ENCODE results near the gene NFIB. TPM values are rescaled to one million over a fixed set of nuclear protein-coding genes. Genes with fewer than 3 reads are reported as not detected.

Gene NFIB
- total and polyA plus RNA-seq, 2 donors (not counting 3 experiments of a cell fraction or from before 2014, with no cell fraction given), result 26.4 to 174 TPM

DNA sequence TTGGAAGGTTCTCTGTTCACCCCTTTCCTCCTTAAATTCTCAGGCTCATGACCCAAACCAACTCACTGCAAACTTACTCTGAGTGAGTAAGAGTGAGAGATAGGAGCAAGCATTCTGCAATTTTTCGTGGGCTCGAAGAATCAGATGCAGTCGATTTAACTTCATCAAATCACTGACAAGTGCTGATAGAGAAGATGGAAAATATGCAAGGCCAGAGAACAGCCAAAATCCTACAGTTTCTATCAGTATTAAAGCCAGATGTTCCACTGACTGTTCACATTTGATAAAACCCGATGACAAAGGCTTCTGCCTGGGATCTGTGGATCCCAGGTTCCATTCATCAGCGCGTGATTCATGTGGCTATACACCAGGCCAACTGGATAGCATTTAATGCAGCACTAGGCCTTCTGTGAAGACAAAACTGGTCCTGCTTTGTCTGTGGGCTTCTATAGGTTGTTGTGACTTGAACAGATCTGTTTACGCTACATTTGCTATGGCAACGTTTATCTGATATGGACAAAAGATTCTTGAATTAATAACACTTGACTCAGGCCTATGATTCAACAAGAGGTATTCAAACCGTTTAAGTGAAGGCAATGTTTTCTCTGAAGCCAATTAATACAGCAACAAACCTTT, 251.2 kb downstream of the NFIB start:
- H3K79me2 ChIP-seq (ENCODE audit: control insufficient read depth, insufficient read depth, low read length), result no peaks in the 10 kb centered on the region
- no peaks in the 10 kb centered on the region for H3K27me3 ChIP-seq (ENCODE audit: control insufficient read depth in 2 of 2, insufficient read depth in 2 of 2, low read length in 2 of 2)
- H3K9me3 ChIP-seq (replicated peaks; ENCODE audit: control insufficient read depth, insufficient read depth, low read length), result no peaks in the 10 kb centered on the region
- H4K20me1 ChIP-seq (replicated peaks; ENCODE audit: control insufficient read depth, extremely low read depth, insufficient read depth, low read length), result no peaks in the 10 kb centered on the region
- no TSS peak for BruUV-seq (replicated peaks)
- peak; percentile 26 for TF ChIP-seq GATA2 (IDR thresholded peaks at IDR 0.05; ENCODE audit: insufficient read depth, insufficient read length, low read depth, low read length)
- TF ChIP-seq MYC (IDR thresholded peaks at IDR 0.05; ENCODE audit: low read depth, low read length), result no peak
- H3K4me3 ChIP-seq (replicated peaks in 1 of 3; ENCODE audit: insufficient read depth in 1 of 3, low read depth in 1 of 3, low read length in 3 of 3), result no peak overlapping the region
- peaks cover 3% of the 10 kb centered on the region for H3K4me1 ChIP-seq (ENCODE audit: control insufficient read depth, extremely low read depth, insufficient read depth, low read length)
- POLR2A ChIA-PET, result no interaction called here
- intact Hi-C loops (cut with micrococcal nuclease) (no loop called here), dilution Hi-C loops (cut with MboI; ENCODE audit: extremely low pct_ligation_motif_present, low sequenced_read_pairs) (no loop called here)
- DNase-seq (ENCODE audit: low read depth, low spot score) (peak; percentile 45), FAIRE-seq (no peak)
- no peak overlapping the region for H2AFZ ChIP-seq (ENCODE audit: low read depth, low read length)
- H3K36me3 ChIP-seq (ENCODE audit: control insufficient read depth in 2 of 2, extremely low read depth in 1 of 2, insufficient read depth in 2 of 2, low read length in 2 of 2), result no peaks in the 10 kb centered on the region
- H3K9me1 ChIP-seq (replicated peaks; ENCODE audit: control insufficient read depth, extremely low read depth, insufficient read depth, low read length), result no peaks in the 10 kb centered on the region
- H3K9ac ChIP-seq (replicated peaks; ENCODE audit: extremely low read depth, insufficient read depth, low read length), result no peak overlapping the region
- H3K4me2 ChIP-seq (ENCODE audit: insufficient read depth, low read length), result no peak overlapping the region
- H3K27ac ChIP-seq (ENCODE audit: insufficient read depth, low read depth, low read length), result no peak overlapping the region
- CTCF ChIA-PET, result no interaction called here

DNA sequence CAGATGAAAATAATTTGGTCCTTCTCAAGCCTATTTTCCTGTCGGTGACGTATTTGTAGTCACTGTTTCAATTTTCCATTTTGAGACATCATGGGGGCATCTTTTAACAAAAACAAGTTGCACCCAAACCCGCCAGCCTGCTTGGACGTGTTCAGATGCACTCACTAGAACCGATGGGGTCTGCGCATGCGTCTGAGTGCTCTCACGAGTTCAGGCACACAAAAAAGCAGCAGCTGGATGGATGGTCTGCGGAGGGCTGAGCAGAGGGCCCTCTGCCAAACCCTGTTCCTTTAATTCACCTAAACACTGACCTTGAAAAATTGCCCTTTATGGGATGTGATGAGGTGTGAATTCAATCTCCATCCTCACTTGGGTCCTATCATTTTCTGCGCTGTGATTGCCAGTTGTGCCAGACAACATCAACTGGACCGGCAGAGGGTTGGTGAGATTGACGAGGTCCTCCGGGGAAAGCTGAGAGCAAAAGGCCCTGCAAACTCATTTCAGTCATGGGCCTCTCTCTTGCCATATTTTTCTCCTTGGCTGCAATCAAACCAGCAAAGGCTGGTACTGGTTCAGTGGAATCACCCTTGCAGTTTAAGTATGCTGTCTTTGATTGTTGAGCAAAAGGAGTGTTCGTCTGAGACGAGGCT, 251.9 kb downstream of the NFIB start:
- no TSS peak for BruUV-seq (replicated peaks)

More for the DNA sequence above, 251.9 kb downstream of the NFIB start:
- no peak overlapping the region for H3K4me3 ChIP-seq (replicated peaks in 1 of 3; ENCODE audit: insufficient read depth in 1 of 3, low read depth in 1 of 3, low read length in 3 of 3)
- intact Hi-C loops (cut with micrococcal nuclease) (no loop called here), dilution Hi-C loops (cut with MboI; ENCODE audit: extremely low pct_ligation_motif_present, low sequenced_read_pairs) (no loop called here)
- H3K9me1 ChIP-seq (replicated peaks; ENCODE audit: control insufficient read depth, extremely low read depth, insufficient read depth, low read length), result no peaks in the 10 kb centered on the region
- H3K9me3 ChIP-seq (replicated peaks; ENCODE audit: control insufficient read depth, insufficient read depth, low read length), result no peaks in the 10 kb centered on the region
- TF ChIP-seq MAX (IDR thresholded peaks at IDR 0.05; ENCODE audit: insufficient read depth, insufficient read length) (no peak), POLR2AphosphoS5 (IDR thresholded peaks at IDR 0.05; ENCODE audit: insufficient read depth, low read depth, low read length) (no peak), CTCF (IDR thresholded peaks at IDR 0.05; ENCODE audit: extremely low read depth in 1 of 2, insufficient read depth in 1 of 2, low read depth in 1 of 2, low read length in 2 of 2) (no peak), MYC (IDR thresholded peaks at IDR 0.05; ENCODE audit: low read depth, low read length) (no peak), JUN (IDR thresholded peaks at IDR 0.05; ENCODE audit: borderline replicate concordance, insufficient read depth, insufficient read length, low read depth) (no peak), EZH2 (IDR thresholded peaks at IDR 0.05; ENCODE audit: borderline replicate concordance, low read depth, low read length, severe bottlenecking) (no peak), FOS (IDR thresholded peaks at IDR 0.05; ENCODE audit: borderline replicate concordance, insufficient read depth, low read length) (no peak), POLR2A (IDR thresholded peaks at IDR 0.05; ENCODE audit: low read depth, low read length) (no peak), GATA2 (IDR thresholded peaks at IDR 0.05; ENCODE audit: insufficient read depth, insufficient read length, low read depth, low read length) (no peak)
- CTCF ChIA-PET, result no interaction called here
- DNase-seq (ENCODE audit: low read depth, low spot score) (no peak), FAIRE-seq (no peak)
- POLR2A ChIA-PET, result no interaction called here
- H3K4me1 ChIP-seq (ENCODE audit: control insufficient read depth, extremely low read depth, insufficient read depth, low read length), result peaks cover 9% of the 10 kb centered on the region
- no peak overlapping the region for H2AFZ ChIP-seq (ENCODE audit: low read depth, low read length)
- no peaks in the 10 kb centered on the region for H3K27me3 ChIP-seq (ENCODE audit: control insufficient read depth in 2 of 2, insufficient read depth in 2 of 2, low read length in 2 of 2)
- no peaks in the 10 kb centered on the region for H3K79me2 ChIP-seq (ENCODE audit: control insufficient read depth, insufficient read depth, low read length)
- no peak overlapping the region for H3K4me2 ChIP-seq (ENCODE audit: insufficient read depth, low read length)
- no peaks in the 10 kb centered on the region for H3K36me3 ChIP-seq (ENCODE audit: control insufficient read depth in 2 of 2, extremely low read depth in 1 of 2, insufficient read depth in 2 of 2, low read length in 2 of 2)
- H3K9ac ChIP-seq (replicated peaks; ENCODE audit: extremely low read depth, insufficient read depth, low read length), result no peak overlapping the region
- no peaks in the 10 kb centered on the region for H4K20me1 ChIP-seq (replicated peaks; ENCODE audit: control insufficient read depth, extremely low read depth, insufficient read depth, low read length)
- no peak overlapping the region for H3K27ac ChIP-seq (ENCODE audit: insufficient read depth, low read depth, low read length)

Data from endothelial cell of umbilical vein (primary cell).